Activated T-helper 1 cell treated with anti-CD3 and anti-CD28 coated beads, Interleukin-2, amount 50 U/mL, for 16 hours (primary cell): ENCODE data around the gene RFFL.

Experiments used
- DNase-seq, 2 donors: peaks; one replicate each; pipeline ENCODE4 v3.0.0-alpha.2; 2020; ENCODE audit warnings: low read depth in 1 of 2, low spot score in 1 of 2

The RFFL gene

DNA sequence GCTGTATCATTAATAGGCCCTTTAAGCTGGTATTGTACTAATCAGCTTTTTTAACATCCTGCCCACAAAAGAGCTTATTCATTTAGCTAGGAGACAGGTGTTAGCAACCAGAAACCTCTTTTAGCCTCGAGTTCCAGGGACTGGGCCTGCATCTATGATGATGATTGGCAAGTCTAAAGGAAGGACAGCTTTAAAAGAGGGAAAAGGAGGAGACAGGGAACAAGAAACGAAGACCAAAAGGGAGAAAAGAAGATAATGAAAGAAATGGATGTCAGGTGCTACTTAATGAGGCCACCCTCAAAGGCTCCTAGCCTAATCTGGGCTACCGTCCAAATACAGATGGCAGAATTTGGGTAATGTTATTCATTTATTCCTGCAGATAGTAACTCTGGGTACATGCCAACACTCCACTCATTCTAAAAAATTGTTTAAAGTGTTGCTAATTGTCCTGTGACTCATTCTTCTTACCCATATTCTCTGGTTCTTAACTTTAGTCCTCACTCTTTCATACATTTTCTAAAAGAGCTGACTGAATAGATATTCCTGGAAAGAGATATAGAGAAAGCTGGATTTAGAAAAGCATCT, 18.7 kb upstream of the RFFL start:
- DNase-seq, result no peak

DNA sequence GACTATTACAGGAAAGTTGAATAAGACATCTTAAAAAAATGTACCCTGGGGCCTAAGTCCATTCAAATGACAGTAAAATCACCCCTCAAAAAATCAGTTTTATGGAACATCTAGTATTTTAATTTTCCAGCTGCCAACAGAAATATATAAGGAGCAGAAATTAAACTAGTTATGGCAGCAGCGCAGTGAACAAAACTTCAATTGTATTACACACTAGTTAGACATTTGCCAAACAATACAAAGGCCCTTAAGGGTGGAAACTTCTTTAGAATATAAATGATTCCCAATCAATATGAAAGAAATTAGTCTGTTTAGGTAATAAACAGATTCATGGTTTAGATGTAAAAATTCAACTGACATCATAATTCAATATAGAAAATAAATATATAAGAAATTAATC, 18.1 kb upstream of the RFFL start:
- no peak for DNase-seq

DNA sequence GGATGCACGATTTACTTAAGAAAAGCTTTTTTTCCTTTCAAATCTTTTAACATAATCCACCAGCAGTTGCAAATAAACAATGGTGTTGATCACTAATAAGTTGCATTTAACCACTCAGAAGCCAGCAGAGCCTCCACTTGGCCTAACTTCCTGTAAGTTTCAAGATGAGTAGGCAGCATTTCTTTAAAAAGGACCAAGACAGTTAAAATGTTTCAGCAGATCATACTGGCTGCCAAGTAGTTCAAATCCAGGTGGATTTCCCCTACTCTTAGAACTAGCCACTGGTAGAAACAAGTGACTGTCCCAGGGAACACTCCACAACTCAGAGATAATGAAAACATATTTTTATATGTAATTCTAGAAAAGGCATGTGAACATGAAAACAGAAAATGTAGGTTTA, 17.0 kb upstream of the RFFL start:
- DNase-seq, result no peak

DNA sequence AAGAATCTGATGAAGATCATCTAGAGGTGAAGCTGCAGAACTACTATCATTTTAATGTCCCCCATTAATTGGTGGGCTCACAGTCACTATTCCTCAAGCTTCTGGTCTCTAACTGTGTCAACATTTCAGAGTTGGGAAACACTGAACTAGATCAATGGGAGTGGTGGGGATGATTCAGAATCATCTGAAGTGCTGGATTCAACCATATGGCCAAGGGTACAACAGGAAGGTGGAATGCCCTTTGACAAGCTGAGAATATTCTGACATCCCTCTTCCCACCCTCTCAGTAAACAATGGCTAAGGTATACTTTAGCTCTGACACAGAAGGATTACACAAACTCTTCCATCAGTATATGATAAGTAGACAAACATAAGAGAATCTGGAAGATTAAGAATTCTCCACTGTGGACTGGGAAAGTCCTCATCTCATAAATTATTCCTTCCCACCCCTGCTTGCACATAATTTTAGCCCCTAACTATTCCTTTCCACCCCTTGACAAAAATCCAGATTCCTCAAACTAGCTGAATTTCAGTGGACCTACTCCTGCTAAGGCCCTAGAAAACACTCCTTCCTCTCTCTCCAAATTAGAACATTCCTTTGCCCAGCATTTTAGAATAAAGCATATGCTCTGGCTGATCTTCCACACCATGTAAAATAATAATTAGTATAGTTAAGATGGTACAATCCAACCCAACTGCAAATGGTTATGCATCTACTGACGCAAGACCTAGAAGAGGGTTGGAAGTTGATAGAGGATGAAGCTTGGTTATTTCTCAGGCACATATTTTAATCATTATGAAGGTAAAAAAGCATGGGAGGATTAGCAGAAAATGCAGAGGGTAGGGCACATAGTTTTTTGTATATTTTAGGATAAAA, 16.3 kb upstream of the RFFL start:
- DNase-seq, result no peak

DNA sequence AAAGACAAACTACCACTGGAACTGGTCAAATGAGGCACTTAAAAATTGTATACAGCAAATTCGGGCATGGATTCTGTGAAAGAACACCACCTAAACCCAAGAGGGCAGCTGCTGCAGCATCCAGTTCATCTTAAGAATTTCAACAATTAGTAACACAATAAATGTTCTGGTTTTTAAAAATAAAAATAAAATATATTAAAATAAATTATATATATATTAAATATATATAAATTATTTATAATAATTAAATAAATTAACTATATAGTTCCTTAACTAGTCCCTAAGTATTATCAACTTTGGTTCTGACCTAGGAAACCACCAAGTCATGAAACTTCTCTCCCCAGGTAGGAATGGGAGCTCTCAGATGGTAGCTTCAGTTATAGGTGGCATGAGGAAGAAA, 13.4 kb upstream of the RFFL start:
- no peak for DNase-seq

DNA sequence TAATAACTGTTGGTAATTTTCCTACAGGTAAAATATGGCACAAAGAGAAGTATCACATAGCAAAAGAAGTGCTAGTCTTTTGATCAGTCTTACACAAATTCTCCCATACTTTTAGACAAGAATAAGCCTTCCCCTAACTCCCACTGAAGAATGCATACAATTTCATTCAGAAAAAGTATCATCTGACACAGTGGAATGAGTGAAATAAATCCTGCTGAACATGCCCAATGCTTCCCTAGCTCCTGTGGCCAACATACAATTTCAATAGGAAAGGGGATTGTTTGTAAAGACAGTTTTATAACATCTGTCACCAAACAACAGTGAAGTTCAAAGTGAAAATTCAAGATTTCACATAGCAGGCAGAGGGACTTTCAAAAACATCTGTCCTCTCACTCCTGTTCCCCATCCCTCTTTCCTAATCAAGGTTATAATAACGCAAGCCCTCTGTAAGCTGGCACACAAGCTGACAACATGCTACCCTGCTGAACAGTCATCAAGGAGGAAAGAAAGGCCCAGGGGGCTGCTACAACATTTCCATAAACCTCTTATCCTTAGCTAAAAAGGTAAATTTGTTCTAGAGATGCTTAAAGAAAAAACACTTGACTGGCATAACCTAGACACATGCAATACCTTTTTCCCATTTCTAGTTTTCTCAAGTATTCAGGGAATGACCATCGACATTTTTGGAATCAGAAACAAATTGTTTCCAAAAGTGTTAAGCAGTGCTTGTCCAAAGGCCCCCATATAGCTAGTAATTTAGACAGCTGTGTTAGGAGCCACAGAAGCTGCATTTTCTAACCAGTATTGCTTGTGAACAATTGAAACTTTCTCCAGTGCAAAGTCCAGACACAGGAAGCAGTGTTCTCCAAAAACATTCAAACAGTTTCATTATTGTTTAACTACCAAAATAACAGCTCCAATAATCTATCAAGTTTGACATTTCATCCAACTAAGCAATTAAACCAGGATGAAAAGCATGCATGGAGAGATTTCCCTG, 11.5 kb upstream of the RFFL start:
- DNase-seq, result no peak

DNA sequence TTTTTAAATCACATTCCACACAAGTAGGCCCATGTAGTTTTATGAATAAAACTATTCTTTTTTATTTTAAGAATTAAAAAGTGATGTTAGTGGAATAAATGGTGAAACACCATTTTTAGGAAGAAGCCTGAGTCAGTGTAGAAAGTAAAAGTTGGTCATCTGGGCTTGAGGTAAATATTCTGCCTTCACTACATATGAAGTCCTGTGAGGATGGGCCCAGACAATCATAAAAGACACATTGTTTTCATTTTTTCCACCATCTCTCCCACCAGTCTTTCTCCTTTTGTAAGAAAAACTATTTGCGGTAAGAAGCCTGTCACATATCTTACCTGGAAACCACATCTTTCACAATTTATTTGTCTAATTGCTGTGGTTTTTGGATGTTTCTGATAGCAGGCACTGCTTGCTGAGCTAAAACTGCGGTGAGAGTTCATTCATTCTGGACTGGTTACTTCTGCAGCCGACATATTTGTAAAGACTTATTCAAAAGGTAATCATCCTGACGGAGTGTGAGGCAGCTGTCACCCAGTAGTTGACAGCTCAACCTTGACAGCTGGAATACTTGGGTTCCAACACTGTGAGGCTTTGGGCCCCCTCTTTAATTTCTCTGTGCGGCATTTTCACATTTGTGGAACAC, 10.6 kb upstream of the RFFL start:
- no peak for DNase-seq

DNA sequence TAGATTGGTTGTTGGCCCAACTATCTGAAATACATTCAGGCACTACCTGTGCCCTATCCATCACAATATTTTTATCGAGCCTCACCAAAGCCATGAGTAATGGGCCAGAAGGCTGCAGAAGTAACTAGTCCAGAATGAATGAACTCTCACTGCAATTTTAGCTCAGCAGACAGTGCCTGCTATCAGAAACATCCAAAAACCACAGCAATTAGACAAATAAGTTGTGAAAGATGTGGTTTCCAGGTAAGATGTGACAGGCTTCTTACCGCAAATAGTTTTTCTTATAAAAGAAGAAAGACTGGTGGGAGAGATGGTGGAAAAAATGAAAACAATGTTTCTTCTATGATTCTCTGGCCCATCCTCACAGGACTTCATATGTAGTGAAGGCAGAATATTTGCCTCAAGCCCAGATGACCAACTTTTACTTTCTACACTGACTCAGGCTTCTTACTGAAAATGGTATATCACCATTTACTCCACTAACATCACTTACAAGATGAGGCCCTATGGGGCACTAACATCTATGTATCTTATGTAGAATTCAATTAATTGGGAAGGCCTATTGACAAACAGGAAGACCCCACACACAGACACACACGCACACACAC, 9.8 kb upstream of the RFFL start:
- no peak for DNase-seq

DNA sequence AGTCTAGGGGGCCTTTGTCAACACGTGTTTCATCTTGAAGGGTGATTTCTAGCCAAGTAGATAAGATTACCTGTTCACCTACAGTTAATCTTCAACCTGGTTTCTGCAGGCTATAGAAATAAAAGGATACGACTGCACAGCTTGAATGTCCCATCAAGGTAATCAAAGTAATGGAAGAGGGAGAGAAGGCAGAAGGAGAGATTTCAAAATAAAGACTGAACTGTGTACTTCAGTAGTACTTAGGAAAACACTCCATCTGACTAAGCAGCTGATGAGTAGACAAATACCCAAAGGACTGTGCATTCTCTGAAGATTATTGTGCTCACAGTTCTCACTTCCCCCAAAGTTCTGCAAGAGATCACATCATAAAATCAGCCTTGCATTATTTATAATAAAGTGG, 5.8 kb upstream of the RFFL start:
- no peak for DNase-seq

DNA sequence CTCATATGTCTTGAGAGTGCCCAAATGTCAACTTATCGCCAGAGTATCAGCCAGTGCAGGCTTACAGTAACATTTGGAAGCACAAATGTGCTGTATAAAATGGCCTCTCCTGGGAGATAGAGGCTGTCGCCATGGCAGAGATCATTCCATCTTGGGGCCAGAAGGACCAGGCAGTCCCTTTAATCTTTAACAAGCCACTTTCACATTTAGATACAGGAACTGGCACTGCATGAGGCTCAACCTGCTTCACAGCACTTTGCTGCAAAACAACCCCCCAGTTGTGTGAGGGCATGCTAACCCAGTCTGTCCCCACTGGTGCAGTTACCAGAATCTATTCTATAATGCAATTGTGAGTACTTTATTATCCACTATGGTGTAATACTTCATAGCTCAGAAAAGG, 4.7 kb upstream of the RFFL start:
- DNase-seq, result no peak

DNA sequence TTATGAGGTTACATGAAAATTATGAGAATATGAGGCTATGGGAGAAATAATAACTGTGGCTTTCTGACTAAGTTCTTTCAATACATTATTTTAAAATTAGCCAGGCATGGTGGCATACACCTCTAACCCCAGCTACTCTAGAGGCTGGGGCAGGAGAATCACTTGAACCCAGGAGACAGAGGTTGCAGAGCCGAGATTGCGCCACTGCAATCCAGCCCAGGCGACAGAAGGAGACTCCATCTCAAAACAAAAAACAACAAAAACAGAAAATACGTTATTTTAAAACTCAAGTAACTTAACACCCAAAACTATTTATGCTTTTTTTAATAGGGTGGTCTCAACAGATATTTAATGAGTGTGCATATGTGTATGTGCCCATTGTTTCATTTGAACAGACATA, 2.4 kb upstream of the RFFL start:
- DNase-seq, result no peak

DNA sequence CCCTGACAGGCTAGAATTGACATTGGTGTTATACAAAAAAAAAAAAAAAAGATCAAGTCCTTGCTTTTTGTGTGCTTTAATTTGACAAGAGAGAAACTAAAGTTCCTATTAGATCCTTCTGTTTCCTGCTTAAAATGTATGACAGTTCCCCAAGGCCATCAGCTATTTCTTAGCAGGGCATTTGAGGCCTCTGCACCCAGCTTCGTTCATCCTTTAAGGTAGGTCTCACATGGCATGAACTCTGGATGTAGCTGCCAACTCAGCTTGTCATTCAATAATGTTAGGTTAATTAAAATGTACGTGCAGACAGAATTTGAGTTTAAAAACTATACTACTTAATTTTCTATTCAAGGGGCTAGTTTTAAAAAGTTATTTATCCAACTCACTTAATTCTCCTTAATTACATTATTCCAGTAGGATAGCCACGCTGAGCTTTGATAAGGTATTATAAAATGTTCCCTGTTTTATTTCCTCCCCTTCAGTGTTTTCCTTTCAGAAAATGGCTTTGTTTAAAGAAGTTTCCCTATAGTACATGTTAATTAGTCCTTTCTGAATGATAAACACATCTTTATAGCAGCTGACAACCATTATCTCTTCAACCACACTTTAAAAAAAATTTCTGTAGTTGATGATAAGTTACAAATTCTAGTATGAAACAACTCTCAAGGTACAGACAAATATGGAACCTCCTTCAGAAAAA, 1.2 kb upstream of the RFFL start:
- no peak for DNase-seq

DNA sequence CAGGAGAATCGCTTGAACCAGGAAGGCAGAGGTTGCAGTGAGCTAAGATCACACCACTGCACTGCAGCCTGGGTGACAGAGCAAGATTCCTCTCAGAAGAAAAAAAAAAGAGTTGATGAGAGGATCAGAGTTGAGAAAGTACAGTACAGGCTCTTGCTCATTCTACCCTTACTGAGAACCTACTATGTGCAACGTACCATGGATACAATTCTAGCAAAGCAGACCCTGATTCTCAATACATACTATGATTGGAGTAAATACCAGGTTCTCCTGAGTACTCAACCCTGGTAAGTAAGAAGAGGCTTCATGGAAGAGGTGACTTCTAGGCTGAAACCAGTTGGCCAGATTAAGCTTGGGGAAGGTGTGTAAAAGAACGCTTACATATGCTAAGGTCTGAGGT, 1.2 kb downstream of the RFFL start:
- DNase-seq, result no peak

DNA sequence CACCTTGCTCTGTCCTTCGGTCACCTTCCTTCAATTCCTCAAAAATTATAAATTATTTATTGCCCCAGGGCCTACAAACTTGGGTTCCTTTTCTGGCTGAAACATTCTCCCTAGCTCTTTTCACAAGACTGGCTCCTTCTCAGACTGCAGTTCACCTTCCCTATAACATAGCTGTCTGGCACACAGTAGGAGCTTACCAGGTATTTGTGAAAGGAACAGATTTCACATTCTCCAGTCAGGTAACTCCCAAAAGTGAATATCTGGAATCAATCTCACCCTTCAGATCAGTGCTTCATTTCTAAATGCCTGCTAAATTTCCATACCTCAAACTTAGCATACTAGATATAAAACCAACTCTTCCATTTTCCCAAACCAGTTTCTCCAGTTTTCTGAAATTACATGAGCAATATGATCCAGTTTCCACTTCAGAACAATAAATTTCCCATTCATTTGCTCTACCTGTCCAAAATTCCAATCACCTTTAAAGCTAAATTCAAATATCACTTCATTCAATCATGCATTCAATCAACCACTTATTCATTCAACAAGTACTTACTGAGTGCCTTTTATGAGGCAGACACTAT, 6.1 kb downstream of the RFFL start:
- DNase-seq, result no peak

DNA sequence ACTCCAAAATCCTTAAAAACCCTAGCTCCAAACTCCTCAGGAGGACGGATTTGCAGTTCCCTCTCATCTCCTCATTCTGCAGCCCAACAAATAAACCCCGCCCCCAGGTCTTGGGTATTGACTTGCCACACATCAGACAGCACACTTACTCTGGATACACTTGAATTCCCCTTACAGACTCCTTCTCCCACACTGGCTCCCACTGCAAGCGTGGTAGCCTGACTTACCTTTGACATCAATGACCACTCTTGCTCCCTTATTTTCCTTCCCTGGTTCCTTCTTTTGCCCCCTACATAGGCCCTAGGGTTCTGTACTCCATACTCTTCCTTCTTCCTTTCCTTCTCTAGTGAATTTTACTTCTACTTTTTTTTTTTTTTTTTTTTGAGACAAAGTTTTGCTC, 7.5 kb downstream of the RFFL start:
- no peak for DNase-seq

DNA sequence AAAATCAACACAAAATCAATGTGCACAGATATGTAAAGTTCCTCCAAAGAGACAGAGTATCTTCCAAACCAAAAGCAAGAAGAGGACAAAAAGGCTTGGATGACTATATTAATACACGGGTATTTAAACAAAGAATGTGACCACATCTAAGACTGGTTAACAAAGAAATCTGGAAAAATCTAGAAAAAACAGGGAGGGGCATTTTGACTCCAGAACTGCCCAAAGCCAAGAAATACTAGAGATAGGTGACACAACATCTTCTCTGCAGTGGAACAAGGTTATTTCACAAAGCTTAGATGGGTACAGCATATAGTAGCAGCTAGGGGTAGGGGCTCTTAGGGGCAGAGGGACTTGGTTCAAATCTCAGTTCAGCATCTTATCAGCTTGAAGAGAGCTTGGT, 10.3 kb downstream of the RFFL start:
- DNase-seq, result no peak

DNA sequence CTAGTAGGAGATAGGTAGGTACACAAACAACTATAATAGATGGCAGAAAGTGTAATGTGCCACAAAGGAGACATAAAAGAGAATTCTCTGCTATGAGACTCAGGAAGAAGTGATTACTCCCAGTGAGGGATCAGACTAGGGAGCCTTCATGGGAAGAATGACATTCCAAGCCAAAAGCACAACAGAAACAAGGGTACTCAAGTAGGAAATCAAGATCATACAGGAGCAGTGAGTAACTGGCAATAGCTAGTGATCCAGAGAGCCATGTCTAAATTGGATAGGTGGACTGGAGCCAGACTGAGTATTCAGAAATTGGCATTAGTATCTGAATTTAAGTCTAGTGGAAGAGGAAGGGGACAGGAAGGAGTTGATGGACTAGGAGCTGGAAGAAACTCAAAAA, 10.7 kb downstream of the RFFL start:
- DNase-seq, result no peak

DNA sequence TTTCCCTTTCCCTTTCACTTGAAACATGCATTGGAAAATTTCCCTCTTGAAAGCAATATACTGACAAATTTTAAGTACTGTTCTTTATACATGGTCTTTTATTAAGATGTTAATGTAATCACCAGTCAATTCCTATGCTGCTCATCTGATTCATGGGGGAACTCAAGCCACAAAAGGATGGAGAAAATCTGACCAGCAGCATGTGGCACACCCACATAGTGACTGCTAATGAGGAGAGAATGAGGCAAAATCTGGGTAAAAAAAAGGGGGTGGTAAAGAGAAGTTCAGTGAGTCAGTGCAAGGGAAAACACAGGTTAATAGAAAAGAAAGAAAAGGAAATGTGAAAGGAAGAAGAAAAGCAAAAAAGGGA, 11.3 kb downstream of the RFFL start:
- no peak for DNase-seq

DNA sequence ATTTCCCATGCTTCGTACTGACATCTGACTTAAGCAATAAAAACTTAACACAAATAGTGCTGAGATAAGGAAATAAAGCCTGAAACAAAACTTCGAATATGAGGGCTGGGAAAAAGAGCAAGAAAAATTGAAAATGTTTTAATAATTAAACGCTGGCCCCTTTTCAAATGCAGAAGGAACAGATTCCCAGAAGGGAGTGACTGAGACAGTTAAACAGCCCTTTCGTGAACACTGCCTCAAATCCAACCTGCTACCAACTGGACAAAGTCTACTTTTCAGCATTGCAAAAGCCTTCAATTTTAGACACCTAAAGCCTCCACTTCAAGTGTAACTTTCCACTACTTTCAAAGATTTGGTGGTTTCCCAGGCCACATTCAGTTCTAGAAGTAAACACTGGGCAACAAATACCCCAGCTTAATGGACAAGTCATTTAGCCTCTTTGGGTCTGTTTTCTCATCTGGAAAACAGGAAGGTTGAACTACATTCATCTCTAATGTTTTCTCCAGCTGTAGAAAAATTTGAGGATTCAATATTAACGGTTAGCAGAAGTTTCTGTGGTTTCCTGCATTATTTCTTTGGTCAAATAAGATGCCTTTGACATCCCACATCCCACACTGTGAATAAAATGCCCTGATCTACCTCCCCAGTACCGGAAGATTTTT, 11.8 kb downstream of the RFFL start:
- DNase-seq, result no peak
